Epithelial cell of proximal tubule (primary cell): ENCODE measurements around the gene GJD4. TPM values are rescaled to one million over a fixed set of nuclear protein-coding genes. Genes with fewer than 3 reads are reported as not detected.
A peak's percentile ranks its signal among the peaks of the same experiment; 100 is the strongest.

ENCODE experiments used
- DNase-seq: peaks from one replicate; pipeline ENCODE4 v3.0.0-alpha.2; 2011; ENCODE audit warnings: low read depth
- H3K4me3 ChIP-seq: 2 replicates; pipeline ENCODE4 v1.5.1; 2011; ENCODE audit warnings: low read depth, mild to moderate bottlenecking, low read length
- CTCF ChIP-seq: conservative IDR thresholded peaks from 2 replicates; pipeline ENCODE4 v1.5.1; 2012; ENCODE audit warnings: low read depth, mild to moderate bottlenecking, low read length
- total RNA-seq: library from RNA; depleted of rRNA; stranded (reverse); fragments of >200 nt; gene quantifications from 2 replicates; pipeline ENCODE4 v1.2.3, GENCODE V29; 2015

GJD4 gene
- total RNA-seq, 1 donor from 2014 or later = not detected

- DNase-seq = no peak
- no peak overlapping the region for H3K4me3 ChIP-seq
- no peak for TF ChIP-seq CTCF
Measured at GRCh38 chr10:35569836-35570235, 35.3 kb upstream of the GJD4 start.

- no peak for TF ChIP-seq CTCF
- DNase-seq = no peak
Measured at GRCh38 chr10:35570397-35570796, 34.7 kb upstream of the GJD4 start.

GRCh38 chr10:35572583-35572982 is 32.6 kb upstream of the GJD4 start:
- DNase-seq = no peak
- TF ChIP-seq CTCF = no peak
- H3K4me3 ChIP-seq = no peak overlapping the region

More at GRCh38 chr10:35570397-35570796, 34.7 kb upstream of the GJD4 start:
- H3K4me3 ChIP-seq = no peak overlapping the region

GRCh38 chr10:35573796-35574195 is 31.3 kb upstream of the GJD4 start:
- no peak for DNase-seq
- H3K4me3 ChIP-seq = no peak overlapping the region
- no peak for TF ChIP-seq CTCF

GRCh38 chr10:35574924-35575352 is 30.2 kb upstream of the GJD4 start:
- H3K4me3 ChIP-seq = no peak overlapping the region
- TF ChIP-seq CTCF = peak; percentile 38
- DNase-seq = no peak

- H3K4me3 ChIP-seq = no peak overlapping the region
- DNase-seq = no peak
- no peak for TF ChIP-seq CTCF
Measured at GRCh38 chr10:35575640-35576039, 29.5 kb upstream of the GJD4 start.

GRCh38 chr10:35576730-35577129 is 28.4 kb upstream of the GJD4 start:
- no peak for DNase-seq
- no peak overlapping the region for H3K4me3 ChIP-seq
- no peak for TF ChIP-seq CTCF
